Calu3 (cell line): Measurements from ENCODE around the gene NOL4L. TPM values are rescaled to one million over a fixed set of nuclear protein-coding genes. Genes with fewer than 3 reads are reported as not detected.

ENCODE experiments used
- BruUV-seq: library from RNA; stranded (reverse); fragments of 400-500 nt; replicated peaks from 2 replicates; lab custom pipeline; 2021; lab: Mats Ljungman, UMichigan
- CTCF ChIA-PET: fragments of 300-600 bp; sonication (Branson Sonifier 250); formaldehyde crosslinking; loops from one replicate; lab custom pipeline; 2022; ENCODE audit warnings: antibody characterized with exemption; lab: Charles Lee
- DNase-seq: peaks from one replicate; pipeline ENCODE4 v3.0.0; 2022
- H3K27ac Mint-ChIP-seq: one replicate; pipeline ENCODE4 v1.8.0; 2022; ENCODE audit warnings: mixed read lengths; ENCODE audit not compliant: unreplicated experiment
- H3K27me3 Mint-ChIP-seq: one replicate; pipeline ENCODE4 v1.8.0; 2022; ENCODE audit warnings: mixed read lengths; ENCODE audit not compliant: unreplicated experiment
- H3K36me3 Mint-ChIP-seq: one replicate; pipeline ENCODE4 v1.8.0; 2022; ENCODE audit warnings: mild to moderate bottlenecking, moderate library complexity, mixed read lengths; ENCODE audit not compliant: insufficient read depth, unreplicated experiment
- H3K4me1 Mint-ChIP-seq: one replicate; pipeline ENCODE4 v1.8.0; 2022; ENCODE audit warnings: mild to moderate bottlenecking, low read depth, mixed read lengths; ENCODE audit not compliant: unreplicated experiment
- H3K4me3 Mint-ChIP-seq: one replicate; pipeline ENCODE4 v1.8.0; 2022; ENCODE audit warnings: mild to moderate bottlenecking, low read depth, moderate library complexity, mixed read lengths; ENCODE audit not compliant: unreplicated experiment
- H3K9me3 Mint-ChIP-seq: one replicate; pipeline ENCODE4 v1.8.0; 2022; ENCODE audit warnings: low read depth, mixed read lengths; ENCODE audit not compliant: unreplicated experiment
- intact Hi-C: fragments of 100-400 bp; cut with micrococcal nuclease; formaldehyde crosslinking; loops from one replicate; pipeline ENCODE4 v1.10.0; 2022; ENCODE audit not compliant: unreplicated experiment
- total RNA-seq: library from RNA; stranded (reverse); gene quantifications from 2 replicates; pipeline ENCODE4 v1.2.3, GENCODE V29; 2022
- TF ChIP-seq, protein P1 (sequence below): fragments of 200-600 bp; IDR thresholded peaks from one replicate; pipeline ENCODE4 v1.8.0; 2022; ENCODE audit warnings: antibody characterized with exemption; ENCODE audit not compliant: unreplicated experiment

NOL4L gene
- total RNA-seq, 1 experiment from 2014 or later: 46.9 TPM

DNA sequence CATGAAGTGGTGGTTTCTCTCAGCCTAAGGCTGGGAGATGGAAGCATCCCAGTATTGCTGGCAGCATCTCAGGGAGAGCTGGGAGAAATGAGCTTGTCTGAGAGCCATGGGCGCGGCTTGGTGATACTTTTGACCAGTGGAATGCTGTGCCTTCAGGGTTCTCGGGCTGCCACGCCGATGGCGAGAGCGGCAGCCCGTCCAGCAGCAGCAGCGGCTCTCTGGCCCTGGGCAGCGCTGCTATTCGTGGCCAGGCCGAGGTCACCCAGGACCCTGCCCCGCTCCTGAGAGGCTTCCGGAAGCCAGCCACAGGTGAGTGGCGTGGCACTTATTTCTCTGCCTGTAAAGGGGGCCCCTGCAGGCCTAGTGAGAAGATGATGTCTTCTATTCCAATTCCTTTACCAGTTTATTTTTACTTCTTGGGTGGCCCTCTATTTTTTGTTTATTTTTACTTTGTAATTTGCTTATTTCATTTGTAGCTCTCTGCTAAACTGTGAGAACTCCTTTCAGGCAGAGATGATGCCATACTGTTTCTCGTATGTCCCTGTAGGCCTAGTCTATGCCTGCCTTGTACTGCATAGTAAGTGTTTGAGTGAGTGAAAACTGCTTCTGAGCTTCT, 155.3 kb downstream of the NOL4L start:
- Mint-ChIP-seq H3K27me3 (no peaks in the 10 kb centered on the region), H3K4me3 (no peak overlapping the region), H3K9me3 (no peaks in the 10 kb centered on the region), H3K36me3 (peaks cover 52% of the 10 kb centered on the region), H3K4me1 (no peaks in the 10 kb centered on the region), H3K27ac (no peak overlapping the region)
- intact Hi-C loops: no loop called here
- CTCF ChIA-PET: interaction anchor here (0.6 kb wide), 2 partner anchors 24 to 35 kb away, joined by 3 to 4 read pairs; no protein-coding TSS in a partner anchor
- DNase-seq: no peak
- TF ChIP-seq, protein P1, sequence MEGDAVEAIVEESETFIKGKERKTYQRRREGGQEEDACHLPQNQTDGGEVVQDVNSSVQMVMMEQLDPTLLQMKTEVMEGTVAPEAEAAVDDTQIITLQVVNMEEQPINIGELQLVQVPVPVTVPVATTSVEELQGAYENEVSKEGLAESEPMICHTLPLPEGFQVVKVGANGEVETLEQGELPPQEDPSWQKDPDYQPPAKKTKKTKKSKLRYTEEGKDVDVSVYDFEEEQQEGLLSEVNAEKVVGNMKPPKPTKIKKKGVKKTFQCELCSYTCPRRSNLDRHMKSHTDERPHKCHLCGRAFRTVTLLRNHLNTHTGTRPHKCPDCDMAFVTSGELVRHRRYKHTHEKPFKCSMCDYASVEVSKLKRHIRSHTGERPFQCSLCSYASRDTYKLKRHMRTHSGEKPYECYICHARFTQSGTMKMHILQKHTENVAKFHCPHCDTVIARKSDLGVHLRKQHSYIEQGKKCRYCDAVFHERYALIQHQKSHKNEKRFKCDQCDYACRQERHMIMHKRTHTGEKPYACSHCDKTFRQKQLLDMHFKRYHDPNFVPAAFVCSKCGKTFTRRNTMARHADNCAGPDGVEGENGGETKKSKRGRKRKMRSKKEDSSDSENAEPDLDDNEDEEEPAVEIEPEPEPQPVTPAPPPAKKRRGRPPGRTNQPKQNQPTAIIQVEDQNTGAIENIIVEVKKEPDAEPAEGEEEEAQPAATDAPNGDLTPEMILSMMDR: no peak
- no TSS peak for BruUV-seq

DNA sequence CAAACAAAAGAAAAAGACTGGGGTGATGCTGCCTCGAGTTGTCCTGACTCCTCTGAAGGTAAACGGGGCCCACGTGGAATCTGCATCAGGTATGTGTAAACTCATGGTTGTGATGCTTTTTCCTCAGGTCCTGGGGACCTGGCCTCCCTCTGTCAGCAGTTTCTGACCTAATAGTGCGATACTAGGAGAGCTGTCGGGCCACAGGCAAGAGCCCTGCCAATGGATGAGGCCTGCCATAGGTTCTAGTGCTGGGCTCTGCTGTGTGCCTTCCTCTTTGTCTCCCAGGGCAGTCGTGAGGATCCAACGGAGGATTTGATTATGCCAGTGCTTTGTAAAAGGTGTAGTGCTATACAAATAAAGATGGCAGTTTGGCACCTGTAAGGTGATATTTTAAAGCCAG, 155.8 kb downstream of the NOL4L start:
- no peak for DNase-seq
- no peaks in the 10 kb centered on the region for H3K4me1 Mint-ChIP-seq
- H3K36me3 Mint-ChIP-seq: peaks cover 48% of the 10 kb centered on the region
- no peak overlapping the region for H3K4me3 Mint-ChIP-seq
- intact Hi-C loops: no loop called here
- BruUV-seq: no TSS peak
- H3K27me3 Mint-ChIP-seq: no peaks in the 10 kb centered on the region
- no peaks in the 10 kb centered on the region for H3K9me3 Mint-ChIP-seq
- H3K27ac Mint-ChIP-seq: no peak overlapping the region
- TF ChIP-seq, protein P1: no peak
- CTCF ChIA-PET: interaction anchor here (0.6 kb wide), 1 partner anchor 24 kb away, joined by 4 read pairs; no protein-coding TSS in a partner anchor

- no peak overlapping the region for H3K27ac Mint-ChIP-seq
- H3K36me3 Mint-ChIP-seq: peaks cover 36% of the 10 kb centered on the region
These were observed 157.1 kb downstream of the NOL4L start for GRCh38 chr20:32427996-32428395.

DNA sequence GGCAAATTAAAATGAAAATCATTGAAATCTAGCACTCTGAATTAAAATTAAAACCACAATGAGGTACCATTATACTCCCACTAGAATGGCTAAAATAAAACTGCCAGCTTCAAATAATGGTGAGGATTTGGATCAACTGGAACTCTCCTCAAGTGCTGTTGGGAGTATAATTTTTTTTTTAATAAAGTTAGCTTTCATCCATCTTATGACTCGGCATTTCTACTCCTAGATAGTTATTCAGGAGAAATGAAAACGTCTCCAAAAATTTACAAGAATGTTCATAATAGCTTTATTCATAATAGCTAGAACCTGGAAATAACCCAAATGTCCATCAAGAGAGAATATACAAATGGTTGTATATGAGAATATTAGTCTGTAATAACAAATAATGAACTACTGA, 163.8 kb downstream of the NOL4L start:
- Mint-ChIP-seq H3K36me3 (peaks cover 4% of the 10 kb centered on the region), H3K27ac (no peak overlapping the region), H3K4me3 (no peak overlapping the region), H3K4me1 (no peaks in the 10 kb centered on the region), H3K9me3 (no peaks in the 10 kb centered on the region), H3K27me3 (no peaks in the 10 kb centered on the region)
- intact Hi-C loops: no loop called here
- BruUV-seq: no TSS peak
- DNase-seq: no peak
- CTCF ChIA-PET: no interaction called here
- TF ChIP-seq, protein P1: no peak

More at GRCh38 chr20:32427996-32428395, 157.1 kb downstream of the NOL4L start:
- intact Hi-C loops: no loop called here
- Mint-ChIP-seq H3K27me3 (no peaks in the 10 kb centered on the region), H3K4me1 (no peaks in the 10 kb centered on the region), H3K9me3 (no peaks in the 10 kb centered on the region), H3K4me3 (no peak overlapping the region)
- CTCF ChIA-PET: interaction anchor here (0.7 kb wide), 1 partner anchor 14 kb away, joined by 5 read pairs; no protein-coding TSS in a partner anchor
- no TSS peak for BruUV-seq
- TF ChIP-seq, protein P1: no peak
- DNase-seq: no peak
